OCI-LY1 (cell line): ENCODE data around the gene PAX2.

Experiments
- H2AFZ ChIP-seq: fragments of 200-600 bp; sonication (generic), shearing (Covaris generic); 2 replicates; pipeline ENCODE4 v1.6.0; 2014; ENCODE audit warnings: antibody characterized with exemption, mild to moderate bottlenecking, low read length
- H3F3A ChIP-seq: fragments of 200-600 bp; sonication (generic), shearing (Covaris generic); 2 replicates; pipeline ENCODE4 v1.6.0; 2014; ENCODE audit warnings: mild to moderate bottlenecking, antibody characterized with exemption, low read length, moderate library complexity; ENCODE audit not compliant: insufficient read depth
- H3K27ac ChIP-seq: fragments of 200-600 bp; sonication (generic); 2 replicates; pipeline ENCODE4 v1.5.1; 2014; ENCODE audit warnings: low read length, mixed run types, mild to moderate bottlenecking, low read depth; ENCODE audit not compliant: poor library complexity, severe bottlenecking
- H3K27me3 ChIP-seq: fragments of 200-600 bp; sonication (generic); 2 replicates; pipeline ENCODE4 v1.6.0; 2014; ENCODE audit warnings: antibody characterized with exemption, mild to moderate bottlenecking, low read length, moderate library complexity; ENCODE audit not compliant: insufficient read depth
- H3K36me3 ChIP-seq: fragments of 200-600 bp; sonication (generic); 2 replicates; pipeline ENCODE4 v1.6.1; 2014; ENCODE audit warnings: mild to moderate bottlenecking, antibody characterized with exemption, low read length, moderate library complexity, mixed read lengths; ENCODE audit not compliant: insufficient read depth
- H3K4me1 ChIP-seq: fragments of 200-600 bp; sonication (generic); 2 replicates; pipeline ENCODE4 v1.5.1; 2014; ENCODE audit warnings: mild to moderate bottlenecking, low read length, moderate library complexity; ENCODE audit not compliant: insufficient read depth, severe bottlenecking
- H3K4me2 ChIP-seq: fragments of 200-600 bp; sonication (generic), shearing (Covaris generic); 2 replicates; pipeline ENCODE4 v1.6.1; 2014; ENCODE audit warnings: low read length
- H3K4me3 ChIP-seq: fragments of 200-600 bp; sonication (generic); 2 replicates; pipeline ENCODE4 v1.5.1; 2014; ENCODE audit warnings: low read length, low read depth, mild to moderate bottlenecking, mixed read lengths; ENCODE audit not compliant: poor library complexity, severe bottlenecking
- H3K79me2 ChIP-seq: fragments of 200-600 bp; shearing (Covaris generic); 2 replicates; pipeline ENCODE4 v1.6.1; 2016; ENCODE audit warnings: mixed run types, low read length, mixed read lengths; ENCODE audit not compliant: insufficient read depth
- H3K9ac ChIP-seq: fragments of 200-600 bp; sonication (generic), shearing (Covaris generic); 2 replicates; pipeline ENCODE4 v1.6.1; 2014; ENCODE audit warnings: mild to moderate bottlenecking, low read length, mixed read lengths
- H3K9me2 ChIP-seq: fragments of 200-600 bp; sonication (generic), shearing (Covaris generic); 2 replicates; pipeline ENCODE4 v1.6.1; 2014; ENCODE audit warnings: low read depth, mild to moderate bottlenecking, low read length, mixed read lengths
- H3K9me3 ChIP-seq: fragments of 200-600 bp; shearing (Covaris generic); 2 replicates; pipeline ENCODE4 v1.6.1; 2014; ENCODE audit warnings: low read length, mixed read lengths
- H4K20me1 ChIP-seq: fragments of 200-600 bp; sonication (generic), shearing (Covaris generic); 2 replicates; pipeline ENCODE4 v1.6.0; 2016; ENCODE audit warnings: mild to moderate bottlenecking, low read length; ENCODE audit not compliant: insufficient read depth
- CTCF ChIP-seq: fragments of 200-600 bp; sonication (generic), shearing (Covaris generic); IDR thresholded peaks from 2 replicates; pipeline ENCODE4 v1.5.1; 2017; ENCODE audit warnings: mild to moderate bottlenecking, antibody characterized with exemption, low read length, moderate library complexity, mixed read lengths
- EZH2 ChIP-seq: fragments of 200-600 bp; sonication (generic), shearing (Covaris generic); IDR thresholded peaks from 2 replicates; pipeline ENCODE4 v1.8.0; 2017; ENCODE audit warnings: borderline replicate concordance, mixed run types, mild to moderate bottlenecking, antibody characterized with exemption, low read length, moderate library complexity, mixed read lengths

The PAX2 gene

GRCh38 chr10:100831742-100832141 is 86.4 kb downstream of the PAX2 start:
- H3F3A ChIP-seq, result no peaks in the 10 kb centered on the region
- H3K36me3 ChIP-seq, result no peaks in the 10 kb centered on the region
- H3K9ac ChIP-seq, result no peak overlapping the region
- H3K4me3 ChIP-seq, result no peak overlapping the region
- no peaks in the 10 kb centered on the region for H3K9me2 ChIP-seq
- H2AFZ ChIP-seq, result no peak overlapping the region
- no peak overlapping the region for H3K27ac ChIP-seq
- TF ChIP-seq CTCF, result no peak
- TF ChIP-seq EZH2, result no peak
- H3K4me1 ChIP-seq, result peaks cover 8% of the 10 kb centered on the region
- H3K9me3 ChIP-seq, result no peaks in the 10 kb centered on the region
- no peaks in the 10 kb centered on the region for H3K79me2 ChIP-seq
- no peaks in the 10 kb centered on the region for H3K27me3 ChIP-seq
- no peak overlapping the region for H3K4me2 ChIP-seq
- H4K20me1 ChIP-seq, result no peaks in the 10 kb centered on the region

GRCh38 chr10:100835810-100836209 is 90.4 kb downstream of the PAX2 start:
- Histone ChIP-seq H3K9me2 (no peaks in the 10 kb centered on the region), H3K4me2 (no peak overlapping the region), H3K4me1 (no peaks in the 10 kb centered on the region), H3K27ac (no peak overlapping the region), H4K20me1 (no peaks in the 10 kb centered on the region), H3F3A (no peaks in the 10 kb centered on the region), H3K36me3 (no peaks in the 10 kb centered on the region), H3K9ac (no peak overlapping the region), H3K27me3 (no peaks in the 10 kb centered on the region), H3K4me3 (no peak overlapping the region), H2AFZ (no peak overlapping the region), H3K79me2 (no peaks in the 10 kb centered on the region), H3K9me3 (no peaks in the 10 kb centered on the region)
- TF ChIP-seq CTCF (no peak), EZH2 (no peak)

DNA sequence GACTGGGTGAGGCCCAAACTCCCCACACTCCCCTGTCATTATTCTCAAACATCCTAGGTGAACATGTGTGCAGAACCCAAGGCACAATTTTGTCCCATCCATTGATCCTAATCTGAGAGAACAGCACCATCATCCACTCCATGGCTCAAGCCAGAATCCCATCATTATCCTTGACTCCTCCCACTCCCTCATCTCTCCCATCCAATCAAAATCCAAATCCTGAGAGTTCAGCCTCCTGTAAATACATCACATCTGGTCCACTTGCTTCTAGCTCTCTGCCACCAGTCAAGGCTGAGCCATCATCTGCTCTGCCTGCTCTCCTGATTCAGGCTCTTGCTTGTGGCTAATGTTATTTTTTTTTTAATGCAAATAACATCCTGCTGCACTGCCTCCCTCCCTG is 91.5 kb downstream of the PAX2 start:
- Histone ChIP-seq H3K36me3 (no peaks in the 10 kb centered on the region), H3K27ac (no peak overlapping the region), H3K79me2 (no peaks in the 10 kb centered on the region), H3F3A (no peaks in the 10 kb centered on the region), H2AFZ (no peak overlapping the region), H3K27me3 (no peaks in the 10 kb centered on the region), H3K9me3 (no peaks in the 10 kb centered on the region), H3K4me1 (no peaks in the 10 kb centered on the region), H3K9ac (no peak overlapping the region), H3K9me2 (no peaks in the 10 kb centered on the region), H4K20me1 (no peaks in the 10 kb centered on the region), H3K4me2 (no peak overlapping the region), H3K4me3 (no peak overlapping the region)
- no peak for TF ChIP-seq CTCF
- no peak for TF ChIP-seq EZH2
